ENCODE data around the gene LDLRAD4.

LDLRAD4 gene

GRCh38 chr18:13386891-13387801 lies 168.6 kb downstream of the LDLRAD4 start:
- Histone ChIP-seq H3K27ac (ENCODE audit: low read depth, low read length) (no peak overlapping the region), H3K9ac (ENCODE audit: low read length) (no peak overlapping the region), H3K4me1 (ENCODE audit: control insufficient read depth, insufficient read depth, low read length) (0 out of 2 replicates have a peak, but pooled peaks cover 4% of the 10 kb centered on the region), H3K9me3 (ENCODE audit: control insufficient read depth, insufficient read depth, low read depth, low read length) (no peaks in the 10 kb centered on the region), H3K4me3 (ENCODE audit: low read depth, low read length) (no peak overlapping the region), H3K27me3 (ENCODE audit: control insufficient read depth, insufficient read depth, low read length) (no peaks in the 10 kb centered on the region), H3K36me3 (ENCODE audit: control insufficient read depth, insufficient read depth, low read length) (no peaks in the 10 kb centered on the region)

DNA sequence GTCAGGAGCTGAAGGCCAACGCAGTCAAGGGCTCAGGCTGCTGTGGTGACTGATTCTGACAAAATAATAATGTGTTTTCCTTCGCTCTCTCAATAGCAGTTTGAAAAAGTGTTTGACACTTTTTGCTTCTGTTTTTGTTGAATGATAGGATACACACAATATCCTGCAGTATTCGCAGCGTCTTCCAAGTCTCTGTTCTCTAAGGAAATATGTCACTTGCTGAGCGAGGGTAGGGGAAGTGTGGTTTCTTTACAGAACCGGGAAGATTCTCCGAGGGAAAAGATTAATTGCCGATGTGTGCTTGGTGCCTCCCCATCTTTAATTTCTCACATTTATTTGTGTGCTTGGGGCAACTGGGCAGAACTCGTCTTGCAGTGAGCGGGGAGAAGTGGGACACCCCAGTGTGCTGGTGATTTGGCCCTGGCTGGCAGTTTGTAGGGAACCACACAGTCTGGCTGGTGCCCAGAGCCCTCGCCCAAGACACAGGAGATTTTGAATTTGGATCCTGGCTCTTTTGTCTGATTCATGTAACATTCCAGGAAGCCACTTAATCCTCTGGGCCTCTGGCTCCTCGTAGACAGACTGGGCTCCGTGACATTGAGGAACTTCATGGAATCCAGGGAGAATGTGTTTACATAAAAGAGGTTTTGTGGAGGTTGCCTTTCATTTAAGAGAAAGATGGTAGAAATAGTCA lies 169.4 kb downstream of the LDLRAD4 start:
- Histone ChIP-seq H3K36me3 (ENCODE audit: control insufficient read depth, insufficient read depth, low read length) (no peaks in the 10 kb centered on the region), H3K27ac (ENCODE audit: low read depth, low read length) (no peak overlapping the region), H3K9me3 (ENCODE audit: control insufficient read depth, insufficient read depth, low read depth, low read length) (no peaks in the 10 kb centered on the region), H3K4me3 (ENCODE audit: low read depth, low read length) (no peak overlapping the region), H3K27me3 (ENCODE audit: control insufficient read depth, insufficient read depth, low read length) (no peaks in the 10 kb centered on the region), H3K4me1 (ENCODE audit: control insufficient read depth, insufficient read depth, low read length) (0 out of 2 replicates have a peak, but pooled peaks cover 4% of the 10 kb centered on the region), H3K9ac (ENCODE audit: low read length) (no peak overlapping the region)

GRCh38 chr18:13388586-13389490 lies 170.3 kb downstream of the LDLRAD4 start:
- Histone ChIP-seq H3K9ac (ENCODE audit: low read length) (no peak overlapping the region), H3K27me3 (ENCODE audit: control insufficient read depth, insufficient read depth, low read length) (no peaks in the 10 kb centered on the region), H3K4me3 (ENCODE audit: low read depth, low read length) (no peak overlapping the region), H3K36me3 (ENCODE audit: control insufficient read depth, insufficient read depth, low read length) (no peaks in the 10 kb centered on the region), H3K27ac (ENCODE audit: low read depth, low read length) (no peak overlapping the region), H3K9me3 (ENCODE audit: control insufficient read depth, insufficient read depth, low read depth, low read length) (no peaks in the 10 kb centered on the region), H3K4me1 (ENCODE audit: control insufficient read depth, insufficient read depth, low read length) (0 out of 2 replicates have a peak, but pooled peaks cover 4% of the 10 kb centered on the region)

DNA sequence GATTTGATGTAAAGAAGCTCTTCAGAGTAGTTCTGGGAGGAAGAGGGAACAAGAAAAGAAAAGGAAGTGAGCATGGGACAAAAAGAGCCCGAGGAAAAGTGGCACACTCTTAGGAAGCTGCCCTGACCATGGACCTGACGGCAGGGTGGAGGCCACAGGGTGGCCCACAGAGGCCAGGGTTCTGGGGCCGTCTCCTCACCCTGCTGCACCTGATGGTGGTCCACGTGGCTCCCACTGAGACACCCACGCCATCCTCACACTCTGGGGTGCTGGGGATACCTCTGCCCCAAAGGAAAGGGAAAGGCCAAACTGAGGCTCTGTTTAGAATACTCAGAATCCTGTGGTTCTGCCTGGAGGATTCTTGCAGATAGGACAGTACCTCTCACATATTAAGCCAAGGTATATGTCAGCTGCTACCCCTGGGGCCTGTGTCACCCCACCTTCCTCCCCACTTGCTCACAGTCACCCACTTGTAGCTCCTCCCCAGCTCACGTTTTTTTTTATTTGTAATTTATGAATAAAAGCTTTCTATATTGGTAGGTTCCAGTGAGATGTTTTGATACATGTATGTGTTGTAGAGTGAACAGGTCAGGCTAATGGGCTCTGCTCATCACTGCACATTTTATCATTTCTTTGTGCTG lies 171.1 kb downstream of the LDLRAD4 start:
- no peak overlapping the region for H3K9ac ChIP-seq (ENCODE audit: low read length)
- H3K36me3 ChIP-seq (ENCODE audit: control insufficient read depth, insufficient read depth, low read length): no peaks in the 10 kb centered on the region
- H3K9me3 ChIP-seq (ENCODE audit: control insufficient read depth, insufficient read depth, low read depth, low read length): no peaks in the 10 kb centered on the region
- H3K27ac ChIP-seq (ENCODE audit: low read depth, low read length): no peak overlapping the region
- H3K4me3 ChIP-seq (ENCODE audit: low read depth, low read length): no peak overlapping the region
- no peaks in the 10 kb centered on the region for H3K27me3 ChIP-seq (ENCODE audit: control insufficient read depth, insufficient read depth, low read length)
- H3K4me1 ChIP-seq (ENCODE audit: control insufficient read depth, insufficient read depth, low read length): 0 out of 2 replicates have a peak, but pooled peaks cover 4% of the 10 kb centered on the region

- Histone ChIP-seq H3K27me3 (ENCODE audit: control insufficient read depth, insufficient read depth, low read length) (no peaks in the 10 kb centered on the region), H3K9me3 (ENCODE audit: control insufficient read depth, insufficient read depth, low read depth, low read length) (no peaks in the 10 kb centered on the region), H3K4me3 (ENCODE audit: low read depth, low read length) (no peak overlapping the region), H3K36me3 (ENCODE audit: control insufficient read depth, insufficient read depth, low read length) (no peaks in the 10 kb centered on the region), H3K4me1 (ENCODE audit: control insufficient read depth, insufficient read depth, low read length) (0 out of 2 replicates have a peak, but pooled peaks cover 4% of the 10 kb centered on the region), H3K9ac (ENCODE audit: low read length) (no peak overlapping the region), H3K27ac (ENCODE audit: low read depth, low read length) (no peak overlapping the region)
Observed at GRCh38 chr18:13390196-13390595, 171.6 kb downstream of the LDLRAD4 start.

DNA sequence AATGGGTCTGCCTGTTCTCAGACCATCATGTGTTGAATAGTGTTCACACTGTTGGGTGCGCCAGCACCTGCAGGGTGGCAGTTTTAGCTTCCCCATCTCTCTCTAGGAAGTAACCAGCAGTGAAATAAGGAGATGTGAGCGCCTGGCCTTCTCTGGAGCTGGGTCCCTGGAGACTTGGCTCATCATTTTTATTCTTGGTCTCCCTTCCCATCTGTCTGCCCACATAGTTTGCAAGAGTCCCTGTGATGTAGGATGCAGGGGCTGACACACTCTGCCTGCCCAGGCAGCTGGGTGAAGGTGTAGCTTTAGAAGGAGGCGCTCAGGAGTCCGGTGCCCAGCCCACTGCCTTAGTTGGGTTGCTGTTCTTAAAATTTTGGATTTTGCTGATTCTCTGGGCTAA lies 172.2 kb downstream of the LDLRAD4 start:
- H3K4me1 ChIP-seq (ENCODE audit: control insufficient read depth, insufficient read depth, low read length): 0 out of 2 replicates have a peak, but pooled peaks cover 4% of the 10 kb centered on the region

DNA sequence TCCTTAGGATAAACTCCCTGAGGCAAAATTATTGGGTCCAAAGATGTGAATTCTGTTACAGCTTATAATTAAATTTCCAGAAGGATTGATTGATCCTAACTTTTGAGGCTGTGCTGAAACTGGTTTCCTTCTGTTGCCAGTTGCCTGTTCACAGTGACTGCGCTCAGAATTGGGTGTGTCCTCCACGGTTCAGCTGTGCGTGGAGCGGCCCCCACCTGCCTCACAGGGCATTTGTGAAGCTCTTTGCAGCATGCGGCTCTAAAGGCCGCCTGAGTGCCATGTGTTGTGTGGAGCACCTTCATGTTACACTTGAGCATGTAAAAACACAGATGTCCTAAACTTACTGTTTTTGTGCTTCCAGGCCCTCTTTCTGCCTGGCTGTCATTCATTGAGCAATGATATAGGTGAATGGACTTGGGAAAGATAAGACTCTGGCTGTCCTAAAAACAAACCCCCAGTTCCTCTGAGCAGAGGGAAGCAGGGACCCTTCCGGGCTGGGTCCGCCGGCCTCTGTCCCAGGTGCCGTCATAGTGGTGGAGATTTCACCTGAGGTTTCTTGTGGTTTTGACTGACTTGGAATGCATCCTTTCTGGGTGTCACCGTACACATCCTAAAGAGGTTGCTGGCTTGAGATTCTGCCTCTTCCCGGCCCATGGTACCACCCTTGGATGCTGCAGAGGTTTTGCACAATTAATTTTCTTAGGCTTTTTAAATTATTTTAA lies 173.6 kb downstream of the LDLRAD4 start:
- H3K36me3 ChIP-seq (ENCODE audit: control insufficient read depth, insufficient read depth, low read length): no peaks in the 10 kb centered on the region
- no peak overlapping the region for H3K9ac ChIP-seq (ENCODE audit: low read length)
- 0 out of 2 replicates have a peak, but pooled peaks cover 4% of the 10 kb centered on the region for H3K4me1 ChIP-seq (ENCODE audit: control insufficient read depth, insufficient read depth, low read length)
- no peaks in the 10 kb centered on the region for H3K9me3 ChIP-seq (ENCODE audit: control insufficient read depth, insufficient read depth, low read depth, low read length)
- H3K27ac ChIP-seq (ENCODE audit: low read depth, low read length): no peak overlapping the region
- no peak overlapping the region for H3K4me3 ChIP-seq (ENCODE audit: low read depth, low read length)
- H3K27me3 ChIP-seq (ENCODE audit: control insufficient read depth, insufficient read depth, low read length): no peaks in the 10 kb centered on the region

More for the DNA sequence above, 172.2 kb downstream of the LDLRAD4 start:
- Histone ChIP-seq H3K27me3 (ENCODE audit: control insufficient read depth, insufficient read depth, low read length) (no peaks in the 10 kb centered on the region), H3K4me3 (ENCODE audit: low read depth, low read length) (no peak overlapping the region), H3K9ac (ENCODE audit: low read length) (no peak overlapping the region), H3K36me3 (ENCODE audit: control insufficient read depth, insufficient read depth, low read length) (no peaks in the 10 kb centered on the region), H3K27ac (ENCODE audit: low read depth, low read length) (no peak overlapping the region), H3K9me3 (ENCODE audit: control insufficient read depth, insufficient read depth, low read depth, low read length) (no peaks in the 10 kb centered on the region)

DNA sequence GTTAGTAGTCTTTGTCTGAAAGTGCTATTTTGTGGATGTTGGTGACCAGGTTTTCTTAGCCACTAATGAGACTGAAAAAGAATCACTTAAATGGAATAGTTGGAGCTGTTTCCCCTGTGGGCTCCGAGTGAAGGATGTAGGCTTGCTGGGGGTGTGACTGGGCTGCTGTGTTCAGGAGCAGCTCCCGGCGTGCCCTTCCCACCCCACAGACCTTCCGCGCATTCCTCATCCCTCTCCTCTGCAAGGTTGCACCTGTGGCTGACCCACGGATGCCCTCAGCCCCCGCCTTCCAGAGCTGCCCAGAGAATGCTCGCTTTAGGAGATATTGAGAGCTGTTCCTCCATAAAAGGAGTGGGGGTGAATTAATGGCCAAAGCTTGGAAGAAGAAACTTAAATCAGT lies 174.3 kb downstream of the LDLRAD4 start:
- Histone ChIP-seq H3K4me1 (ENCODE audit: control insufficient read depth, insufficient read depth, low read length) (0 out of 2 replicates have a peak, but pooled peaks cover 4% of the 10 kb centered on the region), H3K27ac (ENCODE audit: low read depth, low read length) (no peak overlapping the region), H3K27me3 (ENCODE audit: control insufficient read depth, insufficient read depth, low read length) (no peaks in the 10 kb centered on the region), H3K36me3 (ENCODE audit: control insufficient read depth, insufficient read depth, low read length) (no peaks in the 10 kb centered on the region), H3K9me3 (ENCODE audit: control insufficient read depth, insufficient read depth, low read depth, low read length) (no peaks in the 10 kb centered on the region), H3K9ac (ENCODE audit: low read length) (no peak overlapping the region), H3K4me3 (ENCODE audit: low read depth, low read length) (no peak overlapping the region)

- H3K9ac ChIP-seq (ENCODE audit: low read length): no peak overlapping the region
- no peaks in the 10 kb centered on the region for H3K9me3 ChIP-seq (ENCODE audit: control insufficient read depth, insufficient read depth, low read depth, low read length)
- H3K36me3 ChIP-seq (ENCODE audit: control insufficient read depth, insufficient read depth, low read length): no peaks in the 10 kb centered on the region
- no peak overlapping the region for H3K4me3 ChIP-seq (ENCODE audit: low read depth, low read length)
- no peaks in the 10 kb centered on the region for H3K27me3 ChIP-seq (ENCODE audit: control insufficient read depth, insufficient read depth, low read length)
- H3K4me1 ChIP-seq (ENCODE audit: control insufficient read depth, insufficient read depth, low read length): 0 out of 2 replicates have a peak, but pooled peaks cover 4% of the 10 kb centered on the region
- no peak overlapping the region for H3K27ac ChIP-seq (ENCODE audit: low read depth, low read length)
Observed at GRCh38 chr18:13393338-13393737, 174.8 kb downstream of the LDLRAD4 start.

DNA sequence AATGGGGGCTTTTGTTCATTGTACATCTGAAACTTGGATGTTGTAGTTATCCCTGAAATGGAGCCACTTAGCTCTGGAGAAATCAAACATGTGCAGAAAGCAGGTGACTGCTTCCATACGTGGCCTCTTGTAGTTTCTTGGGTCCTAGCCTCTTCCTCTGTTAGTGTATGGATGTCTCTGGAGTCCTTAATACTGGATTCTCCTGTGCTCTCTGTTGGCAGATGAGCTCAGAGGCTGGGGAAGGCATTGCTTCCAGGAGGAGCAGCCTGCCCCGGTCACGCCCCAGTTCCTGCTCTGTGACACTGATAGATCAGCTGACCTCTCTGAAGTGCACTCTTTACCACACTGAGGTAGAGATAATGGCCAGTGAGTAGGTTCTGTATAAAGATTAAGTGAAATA lies 176.2 kb downstream of the LDLRAD4 start:
- no peaks in the 10 kb centered on the region for H3K27me3 ChIP-seq (ENCODE audit: control insufficient read depth, insufficient read depth, low read length)

More for the DNA sequence above, 176.2 kb downstream of the LDLRAD4 start:
- Histone ChIP-seq H3K9me3 (ENCODE audit: control insufficient read depth, insufficient read depth, low read depth, low read length) (no peaks in the 10 kb centered on the region), H3K9ac (ENCODE audit: low read length) (no peak overlapping the region), H3K36me3 (ENCODE audit: control insufficient read depth, insufficient read depth, low read length) (no peaks in the 10 kb centered on the region), H3K4me1 (ENCODE audit: control insufficient read depth, insufficient read depth, low read length) (no peaks in the 10 kb centered on the region), H3K27ac (ENCODE audit: low read depth, low read length) (no peak overlapping the region), H3K4me3 (ENCODE audit: low read depth, low read length) (no peak overlapping the region)

Data from HUES6 (cell line).